HG03460 (cell line): ENCODE data around the gene CCL7.

Experiments
- ATAC-seq: cut with Tn5 transposase; IDR thresholded peaks from one replicate; pipeline ENCODE4 v1.9.1; 2021; ENCODE audit not compliant: unreplicated experiment

CCL7 gene

DNA sequence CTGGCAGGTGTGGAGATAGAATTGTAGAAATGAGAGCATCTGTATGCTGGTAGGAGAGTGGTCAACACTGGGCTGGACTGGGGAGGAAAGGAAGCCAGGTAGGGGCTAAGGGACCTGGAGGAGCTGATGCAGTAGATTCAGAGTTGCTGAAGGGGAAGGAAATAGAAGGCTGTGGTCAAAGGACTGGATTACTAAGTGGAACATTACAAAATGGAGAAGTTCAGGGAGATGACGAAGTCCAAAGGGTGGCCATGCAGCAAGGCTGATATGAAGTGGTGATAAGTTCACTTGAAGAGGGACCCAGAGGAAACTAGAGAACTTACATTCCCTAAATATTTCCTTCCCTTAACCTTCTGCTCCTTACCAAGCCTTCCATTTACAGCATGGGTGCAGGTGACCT is 23.6 kb upstream of the CCL7 start:
- no peak for ATAC-seq

DNA sequence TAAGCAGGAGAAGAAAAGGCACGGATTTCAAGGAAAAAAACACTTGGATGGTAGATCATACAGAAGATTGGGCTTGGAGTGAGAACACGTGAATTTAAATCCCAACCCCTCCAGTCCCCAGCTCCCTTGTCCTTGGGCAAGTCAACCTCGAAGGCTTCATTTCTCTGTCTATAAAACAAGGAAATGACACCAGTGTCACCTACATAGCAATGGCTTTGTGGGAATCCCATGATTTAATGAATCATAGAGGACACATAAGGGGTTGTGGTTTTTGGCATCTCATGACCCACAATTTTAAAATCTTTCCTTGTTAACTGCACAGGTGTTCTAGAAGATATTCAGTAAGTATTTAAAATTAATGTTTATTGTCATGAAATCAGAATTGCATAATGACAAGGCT is 23.1 kb upstream of the CCL7 start:
- ATAC-seq: no peak

DNA sequence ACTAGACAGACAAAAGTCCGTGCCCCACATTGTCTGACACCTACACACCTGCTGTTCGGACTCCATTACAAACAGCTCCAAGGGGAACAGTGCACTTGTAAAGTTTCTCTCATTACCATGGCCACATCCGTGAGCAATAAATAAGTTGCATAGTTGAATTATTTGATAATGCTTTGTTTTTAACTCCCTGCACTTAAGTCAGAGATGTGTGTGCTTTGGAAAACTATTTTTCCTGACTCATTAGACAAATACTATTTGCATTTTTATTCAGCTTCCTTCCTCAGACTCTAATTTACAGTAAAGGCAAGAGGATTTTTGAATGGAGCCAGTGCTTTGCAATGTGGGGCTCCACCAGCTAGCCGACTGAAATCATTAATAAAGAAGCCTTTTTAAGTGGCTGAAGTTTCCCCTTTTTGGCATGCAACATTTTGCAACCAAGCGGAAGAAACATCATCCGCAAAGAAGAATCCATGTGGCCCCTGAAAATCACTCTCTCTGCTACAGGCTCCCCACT is 21.5 kb upstream of the CCL7 start:
- no peak for ATAC-seq

DNA sequence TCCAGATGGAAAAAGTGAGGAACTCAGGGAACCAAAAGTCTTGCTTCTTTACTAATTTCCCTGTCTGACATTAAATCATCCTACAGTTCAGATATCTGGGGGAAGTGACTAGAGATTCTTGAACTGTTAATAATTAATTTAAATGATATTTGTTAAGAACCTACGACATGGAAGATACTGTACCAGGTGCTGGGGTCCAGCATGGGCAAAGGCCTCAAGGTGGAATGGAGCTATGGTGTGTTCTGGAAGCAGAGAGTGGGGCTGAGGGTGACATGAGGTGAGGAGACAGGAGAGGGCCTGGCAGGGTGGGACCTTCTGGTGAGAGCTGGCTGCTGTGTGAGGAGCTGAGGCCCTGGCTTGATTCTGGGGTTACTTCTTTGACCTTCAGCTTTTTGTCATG is 21.0 kb upstream of the CCL7 start:
- ATAC-seq: no peak

DNA sequence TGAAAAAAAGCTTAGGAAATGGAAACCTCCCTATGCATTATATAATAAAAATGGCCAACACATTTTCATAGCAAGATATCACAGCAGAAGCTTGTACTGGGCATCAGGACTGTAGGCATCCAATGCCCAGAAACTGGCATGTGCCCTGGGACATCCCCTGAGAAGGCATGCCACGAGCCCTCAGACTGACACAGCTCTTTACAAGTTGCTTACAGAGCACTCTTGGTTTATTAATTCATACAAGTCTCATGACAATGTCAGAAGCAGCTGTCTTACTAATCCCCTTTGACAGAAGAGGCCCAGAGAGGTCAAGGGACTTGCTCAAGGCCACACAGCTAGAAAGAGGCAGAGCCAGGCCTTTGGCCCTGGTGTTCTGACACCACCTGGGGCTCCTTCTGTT is 20.5 kb upstream of the CCL7 start:
- ATAC-seq: no peak

DNA sequence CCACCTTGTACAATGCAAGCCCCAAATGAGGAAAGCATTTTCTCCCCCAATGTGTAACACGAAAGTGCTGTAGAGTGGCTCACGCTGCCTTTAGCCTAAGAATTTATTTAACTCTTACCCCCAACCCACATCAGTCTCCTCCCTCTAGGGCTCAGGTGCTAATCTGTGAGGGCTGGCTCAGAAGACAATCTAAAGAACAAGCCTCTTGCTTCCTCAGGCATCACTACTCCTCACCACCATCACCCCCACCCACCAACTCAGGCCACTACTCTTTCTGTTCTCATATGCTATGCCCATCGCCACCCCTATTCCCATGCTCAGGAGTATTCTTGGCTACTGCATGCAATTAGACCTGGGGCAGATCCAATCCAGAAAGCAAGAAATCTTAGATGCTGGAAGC is 18.8 kb upstream of the CCL7 start:
- ATAC-seq: no peak

DNA sequence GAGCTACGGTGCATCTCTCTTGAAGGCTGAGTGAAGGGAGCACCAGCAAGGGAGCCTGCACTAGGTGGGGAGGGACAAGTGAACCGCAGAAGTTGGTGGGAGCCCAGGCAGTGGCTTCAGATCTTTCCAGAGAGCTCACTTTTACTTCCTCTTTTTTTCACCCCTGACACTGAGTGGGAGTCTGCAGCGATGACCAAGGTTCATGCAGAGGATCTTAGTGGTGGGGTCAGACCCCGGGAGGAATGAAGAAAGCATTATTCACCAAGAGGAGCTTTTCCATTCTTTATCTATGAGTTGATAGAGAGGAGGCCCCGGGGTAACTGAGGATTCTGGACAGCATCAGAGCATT is 18.0 kb upstream of the CCL7 start:
- no peak for ATAC-seq

DNA sequence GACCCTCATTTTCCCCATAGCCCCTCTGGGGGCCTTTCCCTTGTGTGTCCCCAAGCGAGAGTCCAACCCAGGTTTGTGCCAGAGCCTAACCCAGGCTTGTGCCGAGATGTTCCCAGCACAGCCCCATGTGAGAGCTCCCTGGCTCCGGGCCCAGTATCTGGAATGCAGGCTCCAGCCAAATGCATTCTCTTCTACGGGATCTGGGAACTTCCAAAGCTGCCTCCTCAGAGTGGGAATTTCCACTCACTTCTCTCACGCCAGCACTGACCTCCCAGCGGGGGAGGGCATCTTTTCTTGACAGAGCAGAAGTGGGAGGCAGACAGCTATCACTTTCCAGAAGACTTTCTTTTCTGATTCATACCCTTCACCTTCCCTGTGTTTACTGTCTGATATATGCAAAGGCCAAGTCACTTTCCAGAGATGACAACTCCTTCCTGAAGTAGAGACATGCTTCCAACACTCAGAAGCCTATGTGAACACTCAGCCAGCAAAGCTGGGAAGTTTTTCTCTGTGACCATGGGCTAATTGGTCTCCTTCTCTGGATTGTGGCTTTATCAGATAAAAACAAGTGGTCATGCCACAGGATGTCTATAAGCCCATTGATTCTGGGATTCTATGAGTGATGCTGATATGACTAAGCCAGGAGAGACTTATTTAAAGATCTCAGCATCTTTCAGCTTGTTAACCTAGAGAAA is 17.4 kb upstream of the CCL7 start:
- no peak for ATAC-seq

DNA sequence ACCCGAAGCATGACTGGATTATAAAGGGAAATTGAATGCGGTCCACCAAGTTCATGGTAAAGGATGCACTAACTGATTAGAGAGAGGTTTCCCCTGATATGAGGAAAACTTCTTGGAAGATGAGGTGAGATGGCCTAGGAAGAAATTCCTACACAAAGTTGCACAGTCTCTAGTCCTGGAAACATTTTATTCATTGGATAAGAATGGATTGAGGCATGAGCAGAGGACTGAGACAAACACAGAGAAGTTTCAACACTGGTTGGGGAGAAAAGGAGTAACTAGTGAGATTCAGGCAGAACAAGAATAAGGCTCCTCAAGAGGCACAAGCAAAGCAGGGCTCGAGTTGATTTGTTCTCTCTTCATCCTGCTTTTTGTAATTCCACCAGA is 16.9 kb upstream of the CCL7 start:
- no peak for ATAC-seq

DNA sequence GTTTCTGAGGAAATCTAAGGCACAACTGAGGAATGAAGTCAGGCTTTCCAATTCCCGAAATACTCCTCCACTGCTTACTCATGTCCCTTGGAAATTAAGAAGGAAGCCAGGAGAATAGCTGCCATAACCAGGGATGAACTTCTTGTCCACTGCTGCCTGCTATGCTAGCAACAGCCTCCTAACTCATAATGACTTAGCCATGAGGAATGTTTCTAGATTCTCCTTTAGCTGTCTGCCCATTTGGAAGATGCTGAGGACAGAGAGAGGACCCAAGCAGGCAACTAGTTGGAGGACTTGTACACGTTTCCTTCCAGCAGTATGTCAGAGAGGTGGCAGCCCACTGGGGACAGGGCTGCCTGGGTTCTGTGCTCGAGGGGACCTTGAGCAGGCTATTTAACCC is 15.9 kb upstream of the CCL7 start:
- ATAC-seq: no peak

DNA sequence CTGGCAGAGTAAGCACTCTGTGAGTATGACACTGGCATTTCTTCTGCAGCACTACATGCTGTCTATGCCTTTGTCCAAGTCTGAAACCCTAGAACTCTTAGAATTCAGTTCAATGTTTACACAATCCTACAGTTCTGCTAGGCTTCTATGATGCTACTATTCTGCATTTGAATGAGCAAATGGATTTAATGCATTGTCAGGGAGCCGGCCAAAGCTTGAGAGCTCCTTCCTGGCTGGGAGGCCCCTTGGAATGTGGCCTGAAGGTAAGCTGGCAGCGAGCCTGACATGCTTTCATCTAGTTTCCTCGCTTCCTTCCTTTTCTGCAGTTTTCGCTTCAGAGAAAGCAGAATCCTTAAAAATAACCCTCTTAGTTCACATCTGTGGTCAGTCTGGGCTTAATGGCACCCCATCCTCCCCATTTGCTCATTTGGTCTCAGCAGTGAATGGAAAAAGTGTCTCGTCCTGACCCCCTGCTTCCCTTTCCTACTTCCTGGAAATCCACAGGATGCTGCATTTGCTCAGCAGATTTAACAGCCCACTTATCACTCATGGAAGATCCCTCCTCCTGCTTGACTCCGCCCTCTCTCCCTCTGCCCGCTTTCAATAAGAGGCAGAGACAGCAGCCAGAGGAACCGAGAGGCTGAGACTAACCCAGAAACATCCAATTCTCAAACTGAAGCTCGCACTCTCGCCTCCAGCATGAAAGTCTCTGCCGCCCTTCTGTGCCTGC is 15.2 kb upstream of the CCL7 start, which contains the start of gene CCL2:
Gene CCL2, plus strand, starts transcription at position 635 of the 730 bp plus-strand sequence. Its CDS starts 65 bp downstream, at position 700.
- ATAC-seq: no peak

DNA sequence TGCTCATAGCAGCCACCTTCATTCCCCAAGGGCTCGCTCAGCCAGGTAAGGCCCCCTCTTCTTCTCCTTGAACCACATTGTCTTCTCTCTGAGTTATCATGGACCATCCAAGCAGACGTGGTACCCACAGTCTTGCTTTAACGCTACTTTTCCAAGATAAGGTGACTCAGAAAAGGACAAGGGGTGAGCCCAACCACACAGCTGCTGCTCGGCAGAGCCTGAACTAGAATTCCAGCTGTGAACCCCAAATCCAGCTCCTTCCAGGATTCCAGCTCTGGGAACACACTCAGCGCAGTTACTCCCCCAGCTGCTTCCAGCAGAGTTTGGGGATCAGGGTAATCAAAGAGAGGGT is 14.7 kb upstream of the CCL7 start:
- ATAC-seq: no peak

DNA sequence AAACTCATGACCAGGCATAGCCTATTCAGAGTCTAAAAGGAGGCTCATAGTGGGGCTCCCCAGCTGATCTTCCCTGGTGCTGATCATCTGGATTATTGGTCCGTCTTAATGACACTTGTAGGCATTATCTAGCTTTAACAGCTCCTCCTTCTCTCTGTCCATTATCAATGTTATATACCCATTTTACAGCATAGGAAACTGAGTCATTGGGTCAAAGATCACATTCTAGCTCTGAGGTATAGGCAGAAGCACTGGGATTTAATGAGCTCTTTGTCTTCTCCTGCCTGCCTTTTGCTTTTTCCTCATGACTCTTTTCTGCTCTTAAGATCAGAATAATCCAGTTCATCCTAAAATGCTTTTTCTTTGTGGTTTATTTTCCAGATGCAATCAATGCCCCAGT is 14.2 kb upstream of the CCL7 start:
- ATAC-seq: no peak

DNA sequence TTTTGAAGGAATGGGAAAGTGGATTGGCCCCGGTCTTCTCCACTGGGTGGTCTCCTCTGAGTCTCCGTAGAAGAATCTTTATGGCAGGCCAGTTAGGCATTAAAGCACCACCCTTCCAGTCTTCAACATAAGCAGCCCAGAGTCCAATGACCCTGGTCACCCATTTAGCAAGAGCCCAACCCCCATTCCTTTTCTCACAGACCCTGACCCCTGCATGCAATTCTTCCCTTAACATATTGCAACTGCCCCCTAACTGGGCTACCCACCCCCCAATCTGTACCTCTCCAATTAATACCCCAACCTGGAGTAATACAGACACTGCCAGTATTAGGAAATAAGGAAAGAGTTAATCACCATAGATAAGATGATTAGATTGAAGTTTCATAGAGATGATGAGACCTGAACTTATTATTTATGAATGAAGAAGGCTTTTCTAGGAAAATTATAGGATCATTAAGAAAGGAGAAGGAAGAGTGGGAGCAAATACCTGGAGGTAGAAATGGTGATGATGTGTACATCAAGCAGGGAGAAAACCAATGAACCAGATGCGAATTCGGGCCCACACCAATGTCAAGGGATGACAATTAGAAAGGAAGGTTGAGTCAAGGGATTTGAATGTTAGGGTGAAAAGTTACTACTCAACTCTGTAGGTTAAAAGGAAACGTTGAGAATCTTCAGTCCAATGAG is 12.6 kb upstream of the CCL7 start:
- ATAC-seq: no peak

DNA sequence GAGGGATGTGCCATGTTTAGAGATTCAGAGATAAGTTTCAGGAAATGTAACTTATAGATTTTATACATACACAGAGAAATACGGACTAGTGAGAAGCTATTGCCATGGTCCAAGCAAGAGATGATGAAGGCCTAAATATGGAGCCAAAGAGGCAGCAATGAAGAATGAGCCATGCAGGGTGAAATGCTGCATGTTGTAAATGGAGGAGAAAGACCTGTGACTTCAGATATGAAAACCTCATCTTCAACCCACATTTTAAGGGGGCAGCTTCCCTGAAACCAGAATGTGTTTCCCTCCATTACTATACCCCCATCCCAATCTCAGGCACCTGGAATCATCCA is 12.1 kb upstream of the CCL7 start:
- ATAC-seq: no peak

DNA sequence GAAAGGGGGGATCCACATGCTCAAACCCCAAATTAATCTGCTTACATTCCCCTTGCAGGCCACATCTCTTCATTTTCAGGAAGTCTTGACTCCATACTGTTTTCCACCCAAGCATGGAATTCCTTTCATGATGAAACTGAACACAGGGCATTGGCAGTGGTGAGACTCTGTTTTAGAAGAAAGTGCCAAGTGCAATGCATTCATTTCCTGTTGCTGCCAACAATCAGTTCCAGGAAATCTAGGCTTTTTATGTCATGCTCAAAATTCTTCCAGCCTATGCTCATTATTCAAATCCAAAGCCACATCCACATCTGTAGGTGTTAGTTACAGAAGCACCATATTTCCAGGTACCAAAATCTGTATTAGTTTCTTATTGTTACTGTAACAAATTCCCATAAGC is 10.9 kb upstream of the CCL7 start:
- ATAC-seq: no peak

DNA sequence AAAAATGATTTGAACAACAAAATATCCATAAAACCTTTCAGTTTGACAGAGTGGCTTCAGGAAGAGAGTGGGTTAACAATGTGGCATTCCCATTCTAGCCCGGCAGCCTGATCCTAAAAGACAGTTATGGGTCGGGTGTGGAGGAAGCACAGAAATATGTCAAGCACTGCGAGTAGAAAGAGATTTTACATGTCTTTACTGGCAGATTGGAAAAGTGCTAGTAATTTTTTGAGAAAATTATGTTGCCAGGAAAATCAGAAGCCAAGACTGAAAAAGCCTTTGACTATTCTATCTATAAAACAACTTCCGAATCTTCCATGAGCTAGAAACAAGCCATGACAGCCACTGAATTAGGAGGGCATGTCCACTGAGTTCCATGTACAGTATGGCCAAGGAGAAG is 9.2 kb upstream of the CCL7 start:
- ATAC-seq: no peak

DNA sequence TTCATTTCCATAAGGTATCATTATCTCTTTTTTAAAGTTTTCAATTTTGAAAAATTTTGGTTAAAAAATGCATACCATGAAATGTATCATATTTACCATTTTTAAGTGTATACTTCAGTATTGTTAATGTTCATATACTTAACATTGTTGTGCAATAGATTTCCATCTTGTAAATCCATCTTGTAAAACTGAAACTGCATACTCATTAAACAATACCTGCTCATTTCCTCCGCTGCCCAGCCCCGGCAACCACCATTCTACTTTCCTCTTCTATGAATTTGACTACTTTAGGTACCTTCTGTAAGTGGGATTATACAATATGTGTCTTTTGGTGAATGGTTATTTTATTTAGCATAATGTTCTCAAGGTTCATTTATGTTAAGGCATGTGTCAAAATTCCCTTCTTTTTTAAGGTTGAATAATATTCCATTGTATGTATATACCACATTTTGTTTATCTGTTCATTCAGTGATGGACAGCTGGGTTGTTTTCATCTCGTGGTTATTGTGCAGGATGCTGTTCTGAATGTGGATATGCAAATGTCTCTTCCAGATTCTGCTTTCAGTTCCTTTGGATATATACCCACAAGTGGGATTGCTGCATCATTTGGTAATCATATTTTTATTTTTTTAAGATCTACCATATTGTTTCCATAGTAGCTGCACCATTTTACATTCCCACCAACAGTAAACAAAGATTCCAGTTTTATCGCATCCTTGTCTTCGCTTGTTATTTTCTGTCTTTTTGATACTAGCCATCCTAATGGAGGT is 8.3 kb upstream of the CCL7 start:
- ATAC-seq: no peak

DNA sequence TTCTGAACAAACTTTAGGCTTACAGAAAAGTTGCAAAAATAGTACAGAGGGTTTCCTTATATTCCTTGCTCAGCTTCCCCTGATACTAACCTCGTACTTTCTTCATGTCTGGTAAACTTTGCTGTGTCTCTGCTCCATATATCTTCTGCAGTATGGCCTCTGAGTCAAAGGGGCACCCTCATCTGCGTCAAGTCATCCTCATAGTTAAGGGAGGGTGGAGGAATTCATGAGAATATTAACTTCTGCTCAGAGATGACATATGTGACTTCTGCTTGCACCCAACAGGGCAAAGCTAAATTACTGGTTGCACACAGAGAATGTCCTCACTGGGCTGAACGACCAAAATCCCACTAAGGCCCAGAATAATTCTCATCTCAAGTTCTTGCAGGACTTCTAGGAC is 4.3 kb upstream of the CCL7 start:
- ATAC-seq: no peak

DNA sequence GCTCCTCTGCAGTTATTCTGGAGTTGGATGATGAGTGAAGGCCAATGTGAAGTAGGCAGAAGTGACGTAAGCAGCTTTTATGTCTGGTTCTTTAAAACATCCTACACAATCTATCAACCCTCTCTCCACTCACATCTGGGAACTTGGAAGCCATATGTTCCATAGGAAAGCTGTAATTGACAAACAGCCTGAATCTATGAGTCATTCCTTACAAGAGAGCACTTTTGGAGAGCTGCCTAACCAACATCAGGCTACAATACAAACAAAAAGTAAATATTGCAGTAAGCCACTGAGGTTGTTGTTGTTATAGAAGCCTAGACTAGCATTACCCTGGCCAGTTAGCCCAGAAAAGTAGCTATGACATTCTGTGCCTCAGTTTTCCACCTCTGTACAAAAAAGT is 5.9 kb downstream of the CCL7 start:
- ATAC-seq: no peak

DNA sequence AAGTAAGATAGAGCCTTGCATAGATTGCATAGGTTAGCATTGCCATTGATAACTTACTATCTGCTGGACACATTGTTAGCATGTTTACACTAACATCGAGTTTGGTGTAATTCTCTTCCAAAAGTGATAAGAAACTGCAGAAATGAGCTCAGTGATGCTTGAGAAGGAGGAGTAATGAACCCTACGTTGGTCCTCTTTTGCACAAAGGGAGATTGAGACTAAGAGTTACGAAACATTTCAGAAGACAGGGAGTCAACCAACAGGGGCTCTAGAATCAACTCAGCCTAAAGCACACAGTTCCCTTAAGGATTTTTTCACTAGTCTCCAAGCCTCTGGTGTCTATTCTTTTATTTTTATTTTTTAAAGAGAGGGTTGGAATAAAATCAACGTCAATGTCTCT is 6.8 kb downstream of the CCL7 start:
- ATAC-seq: no peak

DNA sequence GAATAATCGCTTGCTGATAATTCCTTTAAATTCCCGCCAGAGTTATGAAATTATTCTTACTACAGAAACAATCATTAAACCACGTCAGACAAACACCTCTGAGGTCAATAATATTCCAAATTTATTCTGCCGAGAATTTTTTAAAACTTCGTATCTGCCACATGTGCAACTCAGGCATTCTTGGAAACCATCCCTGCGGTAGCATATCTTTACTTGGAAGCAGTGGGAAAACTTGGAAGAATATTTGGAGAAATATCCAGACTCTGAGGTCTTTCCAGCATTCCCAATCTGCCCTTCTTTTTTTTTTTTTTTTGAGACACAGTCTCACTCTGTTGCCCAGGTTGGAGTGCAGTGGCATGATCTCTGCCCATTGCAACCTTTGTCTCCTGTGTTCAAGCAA is 13.6 kb downstream of the CCL7 start:
- ATAC-seq: no peak
